ENCODE results near the gene OPN4. TPM values are rescaled to one million over a fixed set of nuclear protein-coding genes. Genes with fewer than 3 reads are reported as not detected.
A peak's percentile ranks its signal among the peaks of the same experiment; 100 is the strongest.

OPN4 gene
- total and polyA plus RNA-seq, 2 of the 13 experiments (the other 11 are each of a cell fraction or from before 2014, with no cell fraction given), result not detected

DNA sequence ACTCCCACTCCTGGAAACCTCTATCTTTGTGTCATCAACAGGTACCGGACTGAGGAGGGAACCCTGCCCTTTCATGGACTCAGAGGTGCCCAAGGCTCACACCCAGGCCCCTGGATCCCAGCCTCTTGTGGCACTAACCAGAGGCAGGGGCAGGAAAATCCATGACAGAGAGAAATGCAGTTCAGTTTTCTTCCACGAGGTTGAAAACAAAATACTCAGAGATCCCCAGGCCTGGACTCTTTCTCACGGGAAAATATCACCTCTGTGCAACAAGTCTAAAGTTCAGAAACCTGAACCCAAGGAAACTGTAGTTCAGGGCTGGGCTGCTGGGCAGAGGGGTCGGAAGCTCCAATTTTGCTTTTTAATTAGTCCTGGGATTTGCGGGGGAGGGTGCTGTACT, 21.4 kb upstream of the OPN4 start (continued):
- 0 out of 2 replicates have a peak, but pooled peaks have one; percentile 14 for TF ChIP-seq ZNF687 (CRISPR knock-in tag; IDR thresholded peaks at IDR 0.05)
- no peak for TF ChIP-seq KLF16 (CRISPR knock-in tag; IDR thresholded peaks at IDR 0.05)

- H2AFZ ChIP-seq (ENCODE audit: low read length), result no peak overlapping the region
- H3K27ac ChIP-seq (ENCODE audit: extremely low read length, insufficient read depth, low read length), result no peak overlapping the region
- ChIA-PET POLR2A (no interaction called here), CTCF (ENCODE audit: low intra/inter-chr PET ratio, low total read pairs) (no interaction called here)
- no peaks in the 10 kb centered on the region for H4K20me1 ChIP-seq (ENCODE audit: insufficient read depth, low read length)
- ATAC-seq (no peak), FAIRE-seq (no peak), DNase-seq (ENCODE audit: low spot score) (no peak)
- TF ChIP-seq CEBPG (CRISPR knock-in tag; IDR thresholded peaks at IDR 0.05), result no peak
- TF ChIP-seq, protein P1, sequence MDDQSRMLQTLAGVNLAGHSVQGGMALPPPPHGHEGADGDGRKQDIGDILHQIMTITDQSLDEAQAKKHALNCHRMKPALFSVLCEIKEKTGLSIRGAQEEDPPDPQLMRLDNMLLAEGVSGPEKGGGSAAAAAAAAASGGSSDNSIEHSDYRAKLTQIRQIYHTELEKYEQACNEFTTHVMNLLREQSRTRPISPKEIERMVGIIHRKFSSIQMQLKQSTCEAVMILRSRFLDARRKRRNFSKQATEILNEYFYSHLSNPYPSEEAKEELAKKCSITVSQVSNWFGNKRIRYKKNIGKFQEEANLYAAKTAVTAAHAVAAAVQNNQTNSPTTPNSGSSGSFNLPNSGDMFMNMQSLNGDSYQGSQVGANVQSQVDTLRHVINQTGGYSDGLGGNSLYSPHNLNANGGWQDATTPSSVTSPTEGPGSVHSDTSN (CRISPR knock-in tag; IDR thresholded peaks at IDR 0.05; ENCODE audit: borderline replicate concordance), result no peak
- no peak for TF ChIP-seq ATF5 (CRISPR knock-in tag; IDR thresholded peaks at IDR 0.05; ENCODE audit: low read depth)
- no peak for TF ChIP-seq SMAD1 (CRISPR knock-in tag; IDR thresholded peaks at IDR 0.05; ENCODE audit: borderline replicate concordance, low read depth)
- TF ChIP-seq NPAS2 (CRISPR knock-in tag; IDR thresholded peaks at IDR 0.05; ENCODE audit: borderline replicate concordance), result no peak
- TF ChIP-seq NR2F2 (IDR thresholded peaks at IDR 0.05; ENCODE audit: borderline replicate concordance, low read depth), result no peak
- TF ChIP-seq SP5 (CRISPR knock-in tag; IDR thresholded peaks at IDR 0.05; ENCODE audit: borderline replicate concordance, low read depth), result no peak
- no peak for TF ChIP-seq ZNF230 (CRISPR knock-in tag; IDR thresholded peaks at IDR 0.05)
- no peak for TF ChIP-seq NFIB (CRISPR knock-in tag; IDR thresholded peaks at IDR 0.05; ENCODE audit: borderline replicate concordance)
- TF ChIP-seq, protein P2, sequence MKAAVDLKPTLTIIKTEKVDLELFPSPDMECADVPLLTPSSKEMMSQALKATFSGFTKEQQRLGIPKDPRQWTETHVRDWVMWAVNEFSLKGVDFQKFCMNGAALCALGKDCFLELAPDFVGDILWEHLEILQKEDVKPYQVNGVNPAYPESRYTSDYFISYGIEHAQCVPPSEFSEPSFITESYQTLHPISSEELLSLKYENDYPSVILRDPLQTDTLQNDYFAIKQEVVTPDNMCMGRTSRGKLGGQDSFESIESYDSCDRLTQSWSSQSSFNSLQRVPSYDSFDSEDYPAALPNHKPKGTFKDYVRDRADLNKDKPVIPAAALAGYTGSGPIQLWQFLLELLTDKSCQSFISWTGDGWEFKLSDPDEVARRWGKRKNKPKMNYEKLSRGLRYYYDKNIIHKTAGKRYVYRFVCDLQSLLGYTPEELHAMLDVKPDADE (CRISPR knock-in tag; IDR thresholded peaks at IDR 0.05), result no peak
- H3K36me3 ChIP-seq (replicated peaks in 1 of 2; ENCODE audit: control insufficient read depth in 1 of 2, insufficient read depth in 2 of 2, low read length in 2 of 2), result no peaks in the 10 kb centered on the region
- in situ Hi-C loops (cut with HindIII; ENCODE audit: extremely low pct_ligation_motif_present, low pct_unique_long_range_greater_than_20kb) (no loop called here), intact Hi-C loops (cut with micrococcal nuclease; ENCODE audit: unreplicated experiment) (no loop called here)
- no peaks in the 10 kb centered on the region for H3K9me3 ChIP-seq (ENCODE audit: low read length)
- no peaks in the 10 kb centered on the region; a peak in 1 of 5 replicates for H3K27me3 ChIP-seq (ENCODE audit: control insufficient read depth in 1 of 2, insufficient read depth in 2 of 2, low read length in 2 of 2)
- no peak overlapping the region for H3K4me2 ChIP-seq (ENCODE audit: low read depth, low read length)
- WGBS (ENCODE audit: low lambda C conversion rate), result 0% methylated on average over 2 of the region's 2 CpGs
- BruUV-seq (replicated peaks), result no TSS peak
- no peak overlapping the region for H3K9ac ChIP-seq (ENCODE audit: insufficient read depth, low read depth, low read length)
- H3K4me1 ChIP-seq (ENCODE audit: insufficient read depth, low read length), result peaks cover 11% of the 10 kb centered on the region
- H3K4me3 ChIP-seq (replicated peaks in 1 of 3; ENCODE audit: insufficient read depth in 1 of 3, low read depth in 2 of 3, low read length in 3 of 3), result no peak overlapping the region
- no peaks in the 10 kb centered on the region for H3K79me2 ChIP-seq (ENCODE audit: insufficient read depth, low read length)
These were observed 18.9 kb upstream of the OPN4 start for GRCh38 chr10:86635402-86635801.
